Urinary bladder (tissue), 4 donors: Measurements from ENCODE around the gene ANKHD1. TPM values are rescaled to one million over a fixed set of nuclear protein-coding genes. Genes with fewer than 3 reads are reported as not detected.

Experiments
- DNase-seq: peaks from one replicate; pipeline ENCODE4 v3.0.0-alpha.2; 2015; ENCODE audit errors: extremely low spot score
- H3K27ac ChIP-seq: one replicate; pipeline ENCODE4 v1.5.1; 2013; ENCODE audit warnings: low read depth, mild to moderate bottlenecking, moderate library complexity
- H3K36me3 ChIP-seq: one replicate; pipeline ENCODE4 v1.6.1; 2013; ENCODE audit warnings: mild to moderate bottlenecking, moderate library complexity; ENCODE audit not compliant: insufficient read depth
- H3K4me1 ChIP-seq: one replicate; pipeline ENCODE4 v1.6.1; 2013; ENCODE audit warnings: mild to moderate bottlenecking, moderate library complexity; ENCODE audit not compliant: insufficient read depth
- H3K4me3 ChIP-seq: one replicate; pipeline ENCODE4 v1.5.1; 2013; ENCODE audit warnings: low read depth, low read length
- WGBS: extraction: QIAGEN DNeasy Blood & Tissue Kit; methylation state at CpG from one replicate; pipeline ENCODE4 v1.1.7; 2013; 5-methylcytosine and 5-hydroxymethylcytosine counted together
- polyA plus RNA-seq: library from polyadenylated mRNA; stranded (reverse); fragments of 200-250 nt; gene quantifications from one replicate; pipeline ENCODE4 v1.2.3, GENCODE V29; 2013
- total RNA-seq: library from RNA; depleted of rRNA; stranded (reverse); fragments of >200 nt; gene quantifications from one replicate; pipeline ENCODE4 v1.2.3, GENCODE V29; 2014
- donor health status: healthy with polysubstance abuse.
- donor health status: healthy.

ANKHD1 gene, protein sequence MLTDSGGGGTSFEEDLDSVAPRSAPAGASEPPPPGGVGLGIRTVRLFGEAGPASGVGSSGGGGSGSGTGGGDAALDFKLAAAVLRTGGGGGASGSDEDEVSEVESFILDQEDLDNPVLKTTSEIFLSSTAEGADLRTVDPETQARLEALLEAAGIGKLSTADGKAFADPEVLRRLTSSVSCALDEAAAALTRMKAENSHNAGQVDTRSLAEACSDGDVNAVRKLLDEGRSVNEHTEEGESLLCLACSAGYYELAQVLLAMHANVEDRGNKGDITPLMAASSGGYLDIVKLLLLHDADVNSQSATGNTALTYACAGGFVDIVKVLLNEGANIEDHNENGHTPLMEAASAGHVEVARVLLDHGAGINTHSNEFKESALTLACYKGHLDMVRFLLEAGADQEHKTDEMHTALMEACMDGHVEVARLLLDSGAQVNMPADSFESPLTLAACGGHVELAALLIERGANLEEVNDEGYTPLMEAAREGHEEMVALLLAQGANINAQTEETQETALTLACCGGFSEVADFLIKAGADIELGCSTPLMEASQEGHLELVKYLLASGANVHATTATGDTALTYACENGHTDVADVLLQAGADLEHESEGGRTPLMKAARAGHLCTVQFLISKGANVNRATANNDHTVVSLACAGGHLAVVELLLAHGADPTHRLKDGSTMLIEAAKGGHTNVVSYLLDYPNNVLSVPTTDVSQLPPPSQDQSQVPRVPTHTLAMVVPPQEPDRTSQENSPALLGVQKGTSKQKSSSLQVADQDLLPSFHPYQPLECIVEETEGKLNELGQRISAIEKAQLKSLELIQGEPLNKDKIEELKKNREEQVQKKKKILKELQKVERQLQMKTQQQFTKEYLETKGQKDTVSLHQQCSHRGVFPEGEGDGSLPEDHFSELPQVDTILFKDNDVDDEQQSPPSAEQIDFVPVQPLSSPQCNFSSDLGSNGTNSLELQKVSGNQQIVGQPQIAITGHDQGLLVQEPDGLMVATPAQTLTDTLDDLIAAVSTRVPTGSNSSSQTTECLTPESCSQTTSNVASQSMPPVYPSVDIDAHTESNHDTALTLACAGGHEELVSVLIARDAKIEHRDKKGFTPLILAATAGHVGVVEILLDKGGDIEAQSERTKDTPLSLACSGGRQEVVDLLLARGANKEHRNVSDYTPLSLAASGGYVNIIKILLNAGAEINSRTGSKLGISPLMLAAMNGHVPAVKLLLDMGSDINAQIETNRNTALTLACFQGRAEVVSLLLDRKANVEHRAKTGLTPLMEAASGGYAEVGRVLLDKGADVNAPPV (N-terminal part only)
- total RNA-seq: 219 TPM
- polyA plus RNA-seq: 53.4 TPM

DNA sequence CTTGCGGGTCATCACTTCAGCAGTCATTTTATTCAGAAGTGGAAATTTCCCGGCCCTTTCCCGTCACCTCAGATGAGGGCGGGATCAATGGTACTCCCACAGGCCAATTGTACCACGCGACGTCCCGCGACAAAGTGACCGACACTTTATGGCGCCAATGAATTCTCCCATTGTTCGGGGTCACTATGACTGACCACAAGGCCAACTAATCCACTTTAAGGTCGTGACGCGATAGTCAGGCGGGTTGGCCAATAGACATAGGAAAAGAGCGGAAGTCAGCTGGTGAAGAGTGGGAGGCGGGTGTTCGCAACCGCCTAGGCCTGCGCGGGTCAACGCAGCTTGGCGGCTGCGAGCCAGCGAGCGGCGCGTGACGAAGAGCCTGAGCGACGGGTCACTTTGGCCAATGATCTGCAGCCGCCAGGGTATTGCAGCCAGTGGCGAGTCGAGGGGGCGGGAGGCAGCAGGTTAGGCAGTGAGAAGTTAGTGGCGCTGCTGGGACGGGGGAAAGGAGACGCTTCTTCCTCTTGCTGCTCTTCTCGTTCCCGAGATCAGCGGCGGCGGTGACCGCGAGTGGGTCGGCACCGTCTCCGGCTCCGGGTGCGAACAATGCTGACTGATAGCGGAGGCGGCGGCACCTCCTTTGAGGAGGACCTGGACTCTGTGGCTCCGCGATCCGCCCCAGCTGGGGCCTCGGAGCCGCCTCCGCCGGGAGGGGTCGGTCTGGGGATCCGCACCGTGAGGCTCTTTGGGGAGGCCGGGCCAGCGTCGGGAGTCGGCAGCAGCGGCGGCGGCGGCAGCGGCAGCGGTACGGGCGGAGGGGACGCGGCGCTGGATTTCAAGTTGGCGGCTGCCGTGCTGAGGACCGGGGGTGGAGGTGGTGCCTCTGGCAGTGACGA lies at the start of gene ANKHD1:
Gene ANKHD1 (plus strand): TSS at position 472 of the 896 bp plus-strand sequence. CDS start 135 bp downstream, at position 607.
- peak within 1 kb of the TSS; percentile 83 for H3K4me3 ChIP-seq
- no peaks in the 10 kb centered on the region for H3K4me1 ChIP-seq
- WGBS: under 1% methylated on average over 83 of the region's 83 CpGs
- DNase-seq: peak; percentile 100
- H3K36me3 ChIP-seq: no peaks in the 10 kb centered on the region
- peak within 1 kb of the TSS; percentile 91 for H3K27ac ChIP-seq

DNA sequence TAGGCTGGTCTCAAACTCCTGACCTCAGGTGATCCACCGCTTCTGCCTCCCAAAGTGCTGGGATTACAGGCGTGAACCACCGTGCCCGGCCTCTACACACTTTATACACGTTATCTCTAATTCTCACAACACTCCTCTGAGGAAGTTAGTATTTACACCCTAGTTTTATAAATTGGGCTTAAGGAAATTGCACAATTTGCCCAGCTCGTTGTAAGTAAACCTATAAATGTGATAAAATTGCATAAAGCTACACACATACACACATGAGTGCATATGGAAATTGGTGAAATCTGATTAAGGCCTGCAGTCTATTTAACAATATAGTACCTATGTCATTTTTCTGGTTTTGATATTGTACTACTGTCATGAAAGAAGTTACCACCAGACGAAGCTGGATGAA lies 46.1 kb upstream of the ANKHD1 start:
- Histone ChIP-seq H3K4me3 (no peak overlapping the region), H3K4me1 (no peaks in the 10 kb centered on the region), H3K36me3 (no peaks in the 10 kb centered on the region), H3K27ac (no peak overlapping the region)
- no peak for DNase-seq
- 84% methylated on average over 7 of the region's 7 CpGs for WGBS

DNA sequence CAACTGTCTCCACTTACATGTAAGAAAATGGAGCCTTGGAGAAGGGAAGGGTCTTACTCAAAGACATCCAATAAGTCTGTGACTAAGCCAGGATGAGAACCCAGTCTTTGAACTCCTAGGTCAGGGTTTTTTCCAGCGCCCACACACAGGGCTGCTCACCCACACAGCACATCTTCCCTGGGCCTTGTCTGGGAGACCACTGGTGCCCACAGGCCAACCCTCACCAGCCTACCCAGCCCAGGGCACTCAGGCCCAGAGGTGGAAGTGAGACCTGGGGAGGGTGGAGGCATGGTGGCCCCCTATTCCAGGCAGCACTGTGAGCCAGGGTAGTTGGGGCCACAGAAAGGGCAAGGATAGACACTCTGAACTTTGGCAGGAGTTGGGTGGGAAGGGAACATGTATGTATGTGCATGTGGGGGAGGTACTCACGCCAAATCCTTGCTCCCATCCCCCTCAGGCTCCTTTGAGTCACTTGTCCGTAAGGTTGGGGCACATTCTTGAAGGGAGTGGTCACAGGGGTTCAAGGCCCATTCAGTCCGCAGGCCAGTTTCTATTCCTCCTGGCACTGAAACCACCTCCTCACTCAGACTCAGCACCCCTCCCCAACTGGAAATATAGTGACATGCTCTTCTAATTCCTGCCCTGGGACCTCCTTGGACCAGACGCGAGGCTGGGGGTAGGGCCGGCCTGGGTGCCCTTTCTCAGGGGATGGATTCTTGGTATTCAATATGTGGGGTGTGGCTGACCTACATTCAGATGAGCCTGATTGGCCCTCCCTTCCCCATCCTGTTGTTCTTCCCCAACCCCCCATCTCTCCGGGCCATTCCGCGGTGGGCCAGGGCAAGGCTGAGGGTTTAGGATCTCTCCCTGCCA lies 44.5 kb upstream of the ANKHD1 start:
- DNase-seq: no peak
- H3K27ac ChIP-seq: no peak overlapping the region

DNA sequence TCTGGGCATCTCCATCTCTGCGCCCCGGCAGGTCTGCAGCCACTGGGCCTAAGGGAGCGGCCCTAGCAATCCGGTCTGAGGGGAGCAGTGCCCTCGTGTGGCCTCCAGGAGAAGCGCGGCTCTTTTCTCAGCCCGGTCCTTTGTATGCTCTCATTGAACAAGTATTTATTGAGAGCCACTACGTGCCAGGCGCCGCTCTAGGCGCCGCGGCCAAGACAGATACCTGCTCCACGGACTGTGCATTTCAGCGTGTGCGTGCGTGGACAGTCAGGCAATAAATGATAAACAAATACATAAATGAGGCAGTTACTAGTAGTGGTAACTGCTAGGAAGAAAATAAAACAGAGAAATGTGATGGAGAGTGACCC lies 43.9 kb upstream of the ANKHD1 start:
- H3K27ac ChIP-seq: no peak overlapping the region
- under 1% methylated on average over 18 of the region's 18 CpGs for WGBS
- H3K4me1 ChIP-seq: no peaks in the 10 kb centered on the region
- no peak overlapping the region for H3K4me3 ChIP-seq
- peak; percentile 61 for DNase-seq
- no peaks in the 10 kb centered on the region for H3K36me3 ChIP-seq

More for the DNA sequence above, 44.5 kb upstream of the ANKHD1 start:
- 38% methylated on average over 10 of the region's 10 CpGs for WGBS
- Histone ChIP-seq H3K4me3 (no peak overlapping the region), H3K4me1 (no peaks in the 10 kb centered on the region), H3K36me3 (no peaks in the 10 kb centered on the region)

DNA sequence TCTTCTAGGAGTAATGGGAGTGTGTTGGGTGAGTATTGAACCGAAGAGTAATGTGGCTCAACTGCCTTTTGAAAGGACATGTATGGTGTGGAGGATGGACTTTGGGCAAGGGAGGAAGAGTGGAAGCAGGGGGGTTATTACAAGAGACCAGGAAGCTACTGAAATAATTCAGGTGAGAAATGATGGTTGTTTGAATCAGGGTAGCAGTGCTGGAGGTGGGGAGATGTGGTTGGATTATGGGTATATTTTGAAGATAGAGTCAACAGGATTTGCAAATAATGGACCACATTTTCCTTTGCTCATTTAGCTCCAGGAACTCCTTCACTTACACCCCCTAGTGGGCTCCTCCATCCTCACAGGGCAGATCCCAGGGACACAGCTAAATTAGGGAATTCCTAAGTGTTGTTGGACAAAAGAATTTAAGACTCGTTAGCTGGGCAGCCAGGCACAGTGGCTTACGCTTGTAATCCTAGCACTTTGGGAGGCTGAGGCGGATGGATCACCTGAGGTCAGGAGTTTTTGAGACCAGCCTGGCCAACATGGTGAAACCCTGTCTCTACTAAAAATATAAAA lies 42.8 kb upstream of the ANKHD1 start:
- H3K4me1 ChIP-seq: no peaks in the 10 kb centered on the region
- no peak for DNase-seq
- H3K27ac ChIP-seq: no peak overlapping the region
- no peak overlapping the region for H3K4me3 ChIP-seq
- H3K36me3 ChIP-seq: no peaks in the 10 kb centered on the region
- 83% methylated on average over 4 of the region's 4 CpGs for WGBS

DNA sequence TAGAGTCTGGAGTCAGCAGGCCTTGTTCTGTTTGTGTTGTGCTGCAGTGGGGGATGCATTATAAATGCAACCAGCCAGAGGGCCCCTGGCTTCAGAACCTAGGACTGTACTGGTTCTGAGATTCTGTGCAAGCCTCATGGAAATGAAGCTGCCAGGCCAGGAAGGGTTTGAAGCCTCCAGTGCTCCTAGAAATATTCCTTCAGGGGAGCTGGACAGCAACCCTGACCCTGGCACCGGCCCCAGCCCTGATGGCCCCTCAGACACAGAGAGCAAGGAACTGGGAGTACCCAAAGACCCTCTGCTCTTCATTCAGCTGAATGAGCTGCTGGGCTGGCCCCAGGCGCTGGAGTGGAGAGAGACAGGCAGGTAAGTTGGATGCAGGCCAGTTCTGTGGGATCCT lies 41.5 kb upstream of the ANKHD1 start, which contains the start of gene SLC4A9:
Gene SLC4A9 (plus strand): TSS at position 94 of the 400 bp plus-strand sequence. CDS start 43 bp downstream, at position 137.
- no peak within 1 kb of the TSS for H3K4me3 ChIP-seq
- H3K27ac ChIP-seq: no peak within 1 kb of the TSS
- H3K4me1 ChIP-seq: no peaks in the 10 kb centered on the region
- H3K36me3 ChIP-seq: no peaks in the 10 kb centered on the region
- 91% methylated on average over 2 of the region's 2 CpGs for WGBS
- DNase-seq: no peak

DNA sequence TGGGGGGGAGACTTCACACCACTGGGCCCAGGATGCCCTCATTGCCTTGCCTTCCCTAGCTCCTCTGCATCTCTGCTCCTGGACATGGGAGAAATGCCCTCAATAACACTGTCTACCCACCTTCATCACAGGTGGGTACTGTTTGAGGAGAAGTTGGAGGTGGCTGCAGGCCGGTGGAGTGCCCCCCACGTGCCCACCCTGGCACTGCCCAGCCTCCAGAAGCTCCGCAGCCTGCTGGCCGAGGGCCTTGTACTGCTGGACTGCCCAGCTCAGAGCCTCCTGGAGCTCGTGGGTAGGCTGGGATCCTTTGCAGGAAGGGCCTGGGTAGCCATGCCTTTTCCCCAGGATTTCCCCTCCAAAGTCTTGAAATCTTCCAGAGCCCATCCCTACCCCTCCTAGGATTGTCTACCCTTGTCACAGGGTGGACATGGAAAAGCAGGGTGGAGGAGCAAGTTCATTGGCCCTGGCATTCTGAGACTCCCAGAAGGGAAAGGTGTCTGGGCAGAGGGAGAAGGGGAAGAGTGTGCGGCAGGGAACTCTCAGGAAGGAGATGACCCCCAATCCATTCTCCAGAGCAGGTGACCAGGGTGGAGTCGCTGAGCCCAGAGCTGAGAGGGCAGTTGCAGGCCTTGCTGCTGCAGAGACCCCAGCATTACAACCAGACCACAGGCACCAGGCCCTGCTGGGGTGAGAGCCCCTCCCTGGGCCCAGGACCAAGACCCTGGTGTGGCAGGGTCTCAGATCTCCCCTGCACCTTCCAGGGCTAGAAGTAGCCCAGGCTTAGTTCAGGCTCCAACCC lies 40.8 kb upstream of the ANKHD1 start:
- no peak for DNase-seq
- no peaks in the 10 kb centered on the region for H3K4me1 ChIP-seq
- H3K36me3 ChIP-seq: no peaks in the 10 kb centered on the region
- H3K4me3 ChIP-seq: no peak overlapping the region
- no peak overlapping the region for H3K27ac ChIP-seq
- WGBS: 85% methylated on average over 7 of the region's 7 CpGs

DNA sequence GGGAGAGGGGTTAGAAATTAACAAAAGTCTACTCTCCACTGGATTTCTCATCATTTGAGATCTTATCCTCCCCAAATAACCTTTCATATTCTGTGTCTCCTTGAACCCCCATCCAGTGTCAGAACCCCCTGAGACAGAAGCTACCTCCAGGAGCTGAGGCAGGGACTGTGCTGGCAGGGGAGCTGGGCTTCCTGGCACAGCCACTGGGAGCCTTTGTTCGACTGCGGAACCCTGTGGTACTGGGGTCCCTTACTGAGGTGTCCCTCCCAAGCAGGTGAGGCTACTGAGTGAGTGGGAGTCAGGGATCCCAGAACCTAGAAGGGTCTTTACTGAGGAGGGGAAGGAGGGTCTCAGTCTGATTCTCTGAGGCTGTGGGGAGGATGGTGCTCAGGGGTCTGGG lies 39.7 kb upstream of the ANKHD1 start:
- H3K4me1 ChIP-seq: no peaks in the 10 kb centered on the region
- 91% methylated on average over 2 of the region's 2 CpGs for WGBS
- no peak overlapping the region for H3K27ac ChIP-seq
- no peak for DNase-seq
- H3K36me3 ChIP-seq: no peaks in the 10 kb centered on the region
- no peak overlapping the region for H3K4me3 ChIP-seq

DNA sequence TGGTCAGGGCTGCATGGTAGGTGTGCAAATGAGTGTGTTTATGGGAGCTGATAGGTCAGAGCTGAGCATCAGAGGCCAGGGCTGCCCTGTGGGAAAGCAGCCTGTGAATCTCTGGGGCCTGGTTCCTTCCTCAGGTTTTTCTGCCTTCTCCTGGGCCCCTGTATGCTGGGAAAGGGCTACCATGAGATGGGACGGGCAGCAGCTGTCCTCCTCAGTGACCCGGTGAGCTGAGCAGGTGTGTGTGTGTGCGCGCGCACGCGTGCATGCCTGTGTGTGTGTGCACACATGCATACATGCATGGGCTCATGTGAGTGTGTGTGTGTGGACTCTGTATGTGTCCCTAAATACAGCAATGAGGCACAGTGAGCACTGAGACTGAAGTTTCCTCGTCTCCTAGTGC lies 39.3 kb upstream of the ANKHD1 start:
- no peak for DNase-seq
- whole genome bisulfite sequencing: 88% methylated on average over 8 of the region's 8 CpGs
- no peaks in the 10 kb centered on the region for H3K4me1 ChIP-seq
- no peak overlapping the region for H3K27ac ChIP-seq
- no peaks in the 10 kb centered on the region for H3K36me3 ChIP-seq
- H3K4me3 ChIP-seq: no peak overlapping the region

DNA sequence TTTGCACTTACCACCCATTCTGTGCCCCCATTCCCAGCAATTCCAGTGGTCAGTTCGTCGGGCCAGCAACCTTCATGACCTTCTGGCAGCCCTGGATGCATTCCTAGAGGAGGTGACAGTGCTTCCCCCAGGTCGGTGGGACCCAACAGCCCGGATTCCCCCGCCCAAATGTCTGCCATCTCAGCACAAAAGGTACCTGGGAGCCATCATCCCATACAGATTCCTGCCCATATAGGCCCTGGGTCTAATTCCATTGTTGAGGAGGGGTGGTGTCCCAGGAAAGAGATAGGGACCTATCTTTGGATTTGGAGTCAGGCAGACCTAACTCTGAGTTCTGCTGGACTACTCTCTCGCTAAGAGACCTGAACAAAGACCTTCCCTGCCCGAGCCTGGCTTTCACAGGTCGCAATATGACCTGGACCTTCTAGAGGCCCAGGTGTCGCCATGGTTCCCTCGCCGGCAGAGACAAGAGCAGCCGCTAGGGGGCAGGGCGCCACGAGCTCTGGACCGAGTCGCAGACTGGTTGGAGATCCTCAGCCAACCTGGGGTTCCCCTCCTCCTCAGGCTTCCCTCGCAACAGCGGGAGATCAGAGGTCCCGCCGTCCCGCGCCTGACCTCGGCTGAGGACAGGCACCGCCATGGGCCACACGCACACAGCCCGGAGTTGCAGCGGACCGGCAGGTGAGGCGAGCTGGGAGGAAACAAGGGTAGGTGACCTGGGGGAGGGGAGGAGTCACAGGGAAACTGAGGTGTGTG lies 38.6 kb upstream of the ANKHD1 start:
- Histone ChIP-seq H3K4me3 (no peak overlapping the region), H3K4me1 (no peaks in the 10 kb centered on the region), H3K36me3 (no peaks in the 10 kb centered on the region), H3K27ac (no peak overlapping the region)
- no peak for DNase-seq
- 12% methylated on average over 29 of the region's 29 CpGs for WGBS
